ENCODE measurements around the gene FANCC. TPM values are rescaled to one million over a fixed set of nuclear protein-coding genes. Genes with fewer than 3 reads are reported as not detected.
A peak's percentile ranks its signal among the peaks of the same experiment; 100 is the strongest.
"Not testable (repeated sequence)": the region's sequence is repeated elsewhere in the genome, so short reads cannot be mapped to it uniquely, and the experiment has no call there.

FANCC gene
- polyA plus RNA-seq, 4 donors: 21.5 to 27.0 (median 24.3) TPM

GRCh38 chr9:95332860-95333259 is 15.4 kb upstream of the FANCC start:
- no peak for DNase-seq (ENCODE audit: low read depth in 4 of 4, low spot score in 3 of 4)

- no peak for DNase-seq (ENCODE audit: low read depth in 4 of 4, low spot score in 3 of 4)
Measured at GRCh38 chr9:95330720-95331404, 13.4 kb upstream of the FANCC start.

- not testable (repeated sequence) for DNase-seq (ENCODE audit: low read depth in 4 of 4, low spot score in 3 of 4)
Measured at GRCh38 chr9:95329061-95329460, 11.6 kb upstream of the FANCC start.

DNA sequence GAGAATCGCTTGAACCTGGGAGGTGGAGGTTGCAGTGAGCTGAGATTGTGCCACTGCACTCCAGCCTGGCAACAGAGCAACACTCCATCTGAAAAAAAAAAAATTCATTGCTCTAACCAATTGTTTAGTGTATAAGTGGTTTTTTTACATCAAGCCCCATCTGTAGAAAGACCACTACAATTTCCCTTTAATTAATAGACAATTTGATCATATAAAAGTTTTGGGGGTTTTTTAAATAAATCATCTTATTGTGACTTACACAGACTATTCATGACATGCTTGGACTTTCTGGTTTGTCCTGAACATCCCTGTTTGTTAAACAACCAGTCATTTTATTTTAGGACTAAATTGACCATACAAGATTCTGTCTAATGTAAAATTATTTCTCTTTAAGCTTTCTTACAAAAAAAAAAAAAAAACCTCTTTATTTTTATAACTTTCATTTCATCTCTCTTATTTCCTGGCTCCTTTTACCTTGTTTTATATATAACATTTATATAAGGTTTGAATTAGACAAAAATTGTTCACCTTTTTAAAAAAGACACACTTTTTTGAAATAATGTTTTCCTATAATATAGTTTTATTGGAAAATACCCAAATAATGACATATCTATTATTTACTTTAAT is 9.8 kb upstream of the FANCC start:
- DNase-seq (ENCODE audit: low read depth in 4 of 4, low spot score in 3 of 4): no peak

GRCh38 chr9:95325221-95325620 is 7.7 kb upstream of the FANCC start:
- no peak for DNase-seq (ENCODE audit: low read depth in 4 of 4, low spot score in 3 of 4)

DNA sequence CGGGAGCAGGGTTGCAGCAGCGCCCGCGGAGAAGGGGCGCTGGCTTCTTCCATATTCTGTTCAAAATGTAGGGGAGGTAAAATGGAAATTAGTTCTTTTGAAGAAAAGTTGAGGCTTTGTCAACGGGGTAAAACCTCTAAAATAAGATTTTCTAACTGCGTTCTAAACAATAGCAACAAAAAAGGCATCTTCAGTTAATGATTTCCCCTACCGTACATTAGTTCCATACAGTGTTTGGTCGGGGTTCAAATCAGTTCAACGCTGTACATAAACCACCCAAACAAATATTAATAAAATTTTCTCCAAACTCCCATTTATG is 343 bp upstream of the FANCC start:
- DNase-seq (ENCODE audit: low read depth in 4 of 4, low spot score in 3 of 4): no peak

DNA sequence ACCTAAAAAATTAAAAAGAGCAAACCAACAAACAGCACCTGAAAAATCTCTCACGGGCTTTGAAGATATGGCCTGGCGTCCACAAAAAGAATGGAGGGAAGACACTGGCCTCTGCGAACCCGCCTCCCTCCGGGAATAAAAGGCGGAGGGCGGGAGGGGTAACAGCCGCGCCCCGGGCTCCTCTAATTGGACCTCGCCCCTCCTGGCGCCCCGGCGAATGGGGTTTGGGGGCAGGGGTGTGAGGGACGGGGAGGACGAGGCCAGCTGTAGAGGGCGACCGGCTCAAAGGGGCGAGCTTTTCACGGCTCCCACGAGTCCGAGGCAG is 753 bp downstream of the FANCC start:
- DNase-seq (ENCODE audit: low read depth in 4 of 4, low spot score in 3 of 4): peak in 1 of 4 donors; percentile 48

DNA sequence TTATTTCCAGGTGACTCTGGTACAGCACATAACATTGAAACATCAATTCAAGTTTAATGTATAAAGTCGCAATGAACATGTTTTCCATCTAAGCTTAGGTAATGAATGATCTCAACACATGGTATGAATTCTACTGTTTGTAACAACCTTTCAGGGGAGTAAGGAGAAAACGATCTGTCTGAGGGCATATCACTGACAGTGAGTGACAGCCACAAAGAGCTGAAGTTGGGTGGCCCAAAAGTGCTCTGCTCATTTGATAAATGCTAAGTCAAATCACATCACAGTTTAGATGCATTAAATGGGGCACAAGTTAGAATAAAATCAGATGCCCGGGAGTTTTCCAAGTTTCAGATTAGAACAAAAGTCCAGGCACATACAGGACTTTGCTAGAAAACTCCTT is 1.2 kb downstream of the FANCC start:
- DNase-seq (ENCODE audit: low read depth in 4 of 4, low spot score in 3 of 4): no peak

DNA sequence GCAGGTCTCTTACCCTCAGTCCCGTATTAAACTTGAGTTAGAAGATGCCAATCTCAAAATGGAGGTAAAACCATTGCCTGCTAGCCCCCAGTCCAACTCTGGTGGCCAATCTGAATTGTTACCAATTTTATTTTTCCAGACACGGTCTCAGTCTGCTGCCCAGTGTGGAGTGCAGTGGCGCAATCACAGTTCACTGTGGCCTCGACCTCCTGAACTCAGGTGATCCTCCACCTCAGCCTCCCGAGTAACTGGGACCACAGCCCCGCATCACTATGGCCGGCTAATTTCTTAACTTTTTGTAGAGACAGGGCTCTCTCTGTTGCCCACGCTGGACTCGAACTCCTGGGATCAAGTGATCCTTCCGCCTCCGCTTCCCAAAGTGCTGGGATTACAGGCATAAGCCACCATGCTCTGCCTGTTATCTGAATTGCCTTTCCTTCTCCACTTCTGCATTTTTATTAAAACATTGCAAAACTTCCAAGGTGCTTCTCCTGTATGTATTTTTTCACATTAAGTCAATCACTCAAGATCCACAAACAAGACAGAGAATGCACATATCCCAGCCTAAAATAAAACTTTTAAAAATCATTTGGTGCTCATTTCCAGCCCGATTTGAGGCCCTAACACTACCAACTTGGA is 2.3 kb downstream of the FANCC start:
- no peak for DNase-seq (ENCODE audit: low read depth in 4 of 4, low spot score in 3 of 4)

DNA sequence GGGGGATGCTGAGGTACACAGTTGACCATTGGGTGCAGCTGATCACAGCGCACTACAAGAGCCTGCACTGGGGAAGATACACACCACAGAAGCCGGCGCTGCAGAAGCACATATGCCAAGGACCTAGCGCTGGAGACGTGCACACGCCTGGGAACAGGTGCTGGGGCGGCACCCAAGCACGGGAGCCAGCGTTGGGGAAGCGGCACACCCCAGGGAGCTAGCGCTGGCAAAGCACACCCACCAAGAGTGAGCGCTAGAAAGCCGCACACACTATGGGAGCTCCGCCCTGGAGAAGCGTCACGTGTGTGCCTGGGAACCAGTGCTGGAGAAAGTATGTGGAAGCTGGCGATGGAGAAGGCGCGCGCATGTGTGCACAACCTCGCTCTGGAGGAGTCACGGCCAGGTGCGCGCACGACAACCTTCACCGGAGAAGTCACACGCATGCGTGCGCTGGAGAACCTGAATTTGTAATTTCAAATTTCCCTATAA is 4.5 kb downstream of the FANCC start:
- DNase-seq (ENCODE audit: low read depth in 4 of 4, low spot score in 3 of 4): peak in 3 of 4 donors; percentile 40 to 53 (median 48)

DNA sequence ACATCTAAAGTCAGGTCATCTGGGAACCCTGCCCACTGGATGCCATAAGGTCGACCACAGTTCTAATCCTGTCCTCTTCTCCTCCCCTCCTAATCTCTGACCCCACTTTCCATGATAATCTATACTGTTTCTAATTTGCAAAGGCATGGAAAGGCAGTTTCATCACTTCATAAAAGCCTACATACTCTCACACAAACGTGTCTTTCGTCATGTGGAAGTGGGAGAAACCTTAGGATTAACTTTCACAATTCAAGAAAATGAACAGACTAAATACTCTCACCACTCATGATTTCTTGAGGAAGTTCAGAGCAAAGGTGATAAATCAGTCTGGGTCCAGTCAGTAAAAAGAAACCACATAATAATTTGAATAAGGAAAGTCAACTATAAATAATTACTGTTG is 5.5 kb downstream of the FANCC start:
- no peak for DNase-seq (ENCODE audit: low read depth in 4 of 4, low spot score in 3 of 4)

DNA sequence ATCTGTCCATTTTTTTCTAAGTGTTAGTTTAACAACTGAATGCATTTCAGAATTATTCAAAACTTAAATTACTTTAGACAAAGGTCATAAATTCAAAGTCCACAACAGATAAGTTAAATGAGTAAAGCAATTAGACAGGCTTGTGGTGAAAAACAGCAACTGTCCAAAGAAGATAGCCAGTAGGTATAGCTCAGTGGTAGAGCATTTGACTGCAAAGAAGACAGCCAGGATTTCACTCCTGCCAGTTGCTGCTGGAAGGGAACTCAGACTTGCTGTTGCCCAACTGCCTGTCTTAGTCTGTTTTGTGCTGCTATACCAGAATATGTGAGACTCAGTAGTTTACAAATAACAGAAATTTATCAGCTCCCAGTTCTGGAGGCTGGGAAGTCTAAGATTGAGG is 10.0 kb downstream of the FANCC start:
- no peak for DNase-seq (ENCODE audit: low read depth in 4 of 4, low spot score in 3 of 4)

DNA sequence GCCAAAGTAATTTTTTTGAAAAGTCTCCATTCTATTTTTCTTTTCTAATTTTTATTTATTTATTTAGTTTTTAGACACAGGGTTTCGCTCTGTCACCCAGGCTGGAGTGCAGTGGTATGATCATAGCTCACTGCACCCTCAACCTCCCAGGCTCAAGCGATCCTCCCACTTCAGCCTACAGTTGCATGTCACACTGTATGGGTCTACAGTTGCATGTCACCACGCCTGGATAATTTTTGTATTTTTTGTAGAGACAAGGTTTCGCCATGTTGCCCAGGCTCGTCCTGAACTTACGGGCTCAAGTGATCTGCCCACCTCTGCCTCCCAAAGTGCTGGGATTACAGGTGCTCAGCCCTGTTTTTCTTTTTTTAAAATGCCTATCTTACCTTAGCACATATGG is 10.7 kb downstream of the FANCC start:
- no peak for DNase-seq (ENCODE audit: low read depth in 4 of 4, low spot score in 3 of 4)

GRCh38 chr9:95305770-95306492 is 11.6 kb downstream of the FANCC start:
- no peak for DNase-seq (ENCODE audit: low read depth in 4 of 4, low spot score in 3 of 4)

DNA sequence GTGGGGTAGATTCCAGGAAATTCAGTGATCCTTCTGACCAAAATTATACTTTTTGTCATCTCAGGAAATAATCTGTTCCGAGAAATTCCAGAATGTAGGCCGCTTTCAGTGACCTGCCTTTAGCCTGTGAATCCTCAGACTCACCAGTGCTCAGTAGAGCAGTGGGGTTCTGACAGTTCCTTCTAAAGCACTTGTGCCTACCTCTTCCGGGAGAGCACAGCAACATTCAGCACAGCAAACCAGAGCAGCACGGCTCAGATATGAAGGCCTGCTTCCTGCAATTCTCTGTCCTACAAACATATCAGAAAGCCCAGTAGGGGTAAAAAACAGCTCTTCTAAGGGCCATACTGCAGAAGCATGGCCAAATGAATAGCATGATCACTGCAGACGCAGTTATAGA is 15.0 kb downstream of the FANCC start:
- DNase-seq (ENCODE audit: low read depth in 4 of 4, low spot score in 3 of 4): no peak

DNA sequence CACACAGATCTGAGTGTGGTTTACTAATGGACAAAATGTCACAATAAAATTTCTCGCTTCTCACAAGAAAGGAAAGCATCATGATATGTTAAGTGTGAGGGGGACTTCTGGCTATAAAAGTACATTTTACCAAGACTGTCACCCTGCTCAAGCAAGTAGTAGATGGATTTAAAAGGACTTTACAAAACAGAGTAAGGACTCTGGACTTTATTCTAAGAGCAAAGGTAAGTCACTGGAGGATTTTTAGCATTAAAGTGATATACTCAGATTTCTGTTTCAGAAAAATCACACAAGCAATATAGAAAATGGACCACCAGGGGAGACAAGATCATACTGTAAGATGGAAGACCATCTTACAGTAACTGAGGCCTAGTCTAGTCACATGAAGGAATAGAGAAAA is 19.7 kb downstream of the FANCC start:
- no peak for DNase-seq (ENCODE audit: low read depth in 4 of 4, low spot score in 3 of 4)

- DNase-seq (ENCODE audit: low read depth in 4 of 4, low spot score in 3 of 4): no peak
Measured at GRCh38 chr9:95297316-95297715, 20.2 kb downstream of the FANCC start.

DNA sequence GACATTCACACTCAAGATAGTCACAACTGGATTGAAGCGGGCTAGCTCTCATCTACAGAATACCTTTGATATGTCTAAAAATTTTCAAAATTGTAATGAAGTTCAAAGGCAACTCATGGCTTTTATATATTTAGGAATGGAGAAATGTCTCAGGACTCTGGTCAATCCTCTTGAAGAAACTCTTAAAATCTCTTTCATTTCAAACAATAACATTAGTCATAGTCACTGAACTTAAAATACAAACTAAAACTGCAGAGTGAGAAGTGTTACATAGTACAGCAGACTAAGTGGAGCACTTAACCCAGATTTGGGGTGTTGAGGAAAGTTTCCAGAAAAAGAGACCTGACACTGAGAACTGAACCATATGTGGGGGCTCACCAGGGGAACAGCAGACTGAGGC is 20.7 kb downstream of the FANCC start:
- DNase-seq (ENCODE audit: low read depth in 4 of 4, low spot score in 3 of 4): no peak

DNA sequence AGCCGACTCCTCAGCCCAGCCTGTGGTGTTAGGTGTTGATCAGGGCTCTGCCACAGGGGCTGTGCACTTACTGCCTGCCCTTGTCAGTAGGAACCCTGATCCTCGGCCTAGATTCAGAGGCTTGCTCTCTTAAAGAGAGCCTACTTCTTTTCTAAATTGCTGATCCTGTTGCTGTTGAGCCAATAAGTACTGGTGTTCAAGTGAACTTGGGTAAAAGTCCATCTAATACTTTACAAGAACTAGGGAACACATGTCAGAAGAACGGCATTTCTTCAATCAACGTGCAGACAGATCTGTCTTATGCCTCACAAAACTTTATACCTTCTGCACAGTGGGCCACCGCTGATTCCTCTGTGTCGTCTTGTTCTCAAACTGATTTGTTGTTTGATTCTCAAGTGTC is 24.2 kb downstream of the FANCC start:
- not testable (repeated sequence) for DNase-seq (ENCODE audit: low read depth in 4 of 4, low spot score in 3 of 4)

- DNase-seq (ENCODE audit: low read depth in 4 of 4, low spot score in 3 of 4): no peak
Measured at GRCh38 chr9:95292226-95292625, 25.3 kb downstream of the FANCC start.

DNA sequence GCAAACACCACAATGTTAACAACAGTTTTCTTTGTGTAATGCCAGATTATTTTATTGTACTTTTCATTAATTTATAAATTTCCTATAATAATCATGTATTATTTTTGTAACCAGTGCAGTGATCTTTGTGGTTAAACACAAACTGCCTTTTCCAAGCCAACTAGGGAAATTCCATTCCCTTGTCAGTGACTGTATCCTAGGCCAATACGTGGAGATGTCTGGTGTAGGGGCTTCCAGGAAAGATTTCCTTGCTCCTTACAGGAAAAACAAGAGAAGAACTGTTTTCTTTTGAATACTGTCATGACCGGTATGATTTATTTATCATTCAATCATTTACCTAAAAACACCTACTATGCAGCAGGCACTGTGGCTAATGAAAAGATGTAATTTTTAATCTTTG is 31.4 kb downstream of the FANCC start:
- DNase-seq (ENCODE audit: low read depth in 4 of 4, low spot score in 3 of 4): no peak

- no peak for DNase-seq (ENCODE audit: low read depth in 4 of 4, low spot score in 3 of 4)
Measured at GRCh38 chr9:95285307-95285706, 32.2 kb downstream of the FANCC start.
